K562 (cell line): ENCODE measurements around the gene NDUFS8. TPM values are rescaled to one million over a fixed set of nuclear protein-coding genes. Genes with fewer than 3 reads are reported as not detected.

ENCODE experiments used
- DDX20 ChIP-seq: fragments of 450-650 bp; IDR thresholded peaks from 2 replicates; pipeline ENCODE4 v1.6.1; 2016; ENCODE audit warnings: missing genetic modification characterization, low read depth, mild to moderate bottlenecking, missing compliant biosample characterization, moderate library complexity
- EZH2 ChIP-seq: IDR thresholded peaks from 2 replicates; pipeline ENCODE4 v1.6.1; 2012; ENCODE audit warnings: low read depth, mild to moderate bottlenecking, inconsistent platforms, low read length, borderline replicate concordance
- FOXA1 ChIP-seq: fragments of 450-650 bp; IDR thresholded peaks from 2 replicates; pipeline ENCODE4 v1.6.1; 2016; ENCODE audit warnings: mild to moderate bottlenecking, borderline replicate concordance
- HDAC2 ChIP-seq: fragments of 450-650 bp; IDR thresholded peaks from 2 replicates; pipeline ENCODE4 v1.6.1; 2016; ENCODE audit warnings: mild to moderate bottlenecking
- HMBOX1 ChIP-seq: sonication (generic); IDR thresholded peaks from 2 replicates; pipeline ENCODE4 v1.6.1; 2016
- NFIC ChIP-seq: fragments of 450-650 bp; IDR thresholded peaks from 2 replicates; pipeline ENCODE4 v1.6.1; 2017; ENCODE audit warnings: mild to moderate bottlenecking, inconsistent platforms
- RFX1 ChIP-seq: fragments of 450-650 bp; IDR thresholded peaks from 2 replicates; pipeline ENCODE4 v1.6.1; 2016; ENCODE audit warnings: mild to moderate bottlenecking, moderate library complexity
- RNF219 ChIP-seq: fragments of 250-450 bp; sonication (Bioruptor Pico); IDR thresholded peaks from 2 replicates; pipeline ENCODE4 v1.5.0; 2022; ENCODE audit warnings: mild to moderate bottlenecking
- SMAD4 ChIP-seq: fragments of 250-450 bp; sonication (Bioruptor Pico); conservative IDR thresholded peaks from 2 replicates; pipeline ENCODE4 v1.8.0; 2021; ENCODE audit warnings: inconsistent platforms, mild to moderate bottlenecking, moderate library complexity
- SRF ChIP-seq, 2 experiments: fragments of 250-450, 450-650 bp in 1 of 2; sonication (Bioruptor Pico) in 1 of 2; sonication (generic) in 1 of 2; formaldehyde crosslinking; IDR thresholded peaks; 2 replicates each; pipeline versions ENCODE4 v1.5.0 to v1.5.1; 2020 to 2022; ENCODE audit warnings: mild to moderate bottlenecking in 1 of 2, missing genetic modification reagents in 1 of 2
- TEAD4 ChIP-seq, 2 experiments: sonication (generic) in 1 of 2; formaldehyde crosslinking in 1 of 2; IDR thresholded peaks; 2 replicates each; pipeline versions ENCODE4 v1.6.1 to v1.8.0; 2012 to 2022; ENCODE audit warnings: borderline replicate concordance in 1 of 2, inconsistent platforms in 1 of 2, low read length in 1 of 2, mild to moderate bottlenecking in 1 of 2, missing genetic modification reagents in 1 of 2
- XRCC4 ChIP-seq: IDR thresholded peaks from one replicate; pipeline ENCODE4 v1.6.1; 2011; ENCODE audit not compliant: insufficient read depth, insufficient read length; ENCODE audit errors: extremely low read depth
- ZBTB5 ChIP-seq: fragments of 450-650 bp; IDR thresholded peaks from 2 replicates; pipeline ENCODE4 v1.6.1; 2017; ENCODE audit warnings: antibody characterized with exemption
- ZKSCAN8 ChIP-seq: fragments of 200-800 bp; sonication (Bioruptor generic); IDR thresholded peaks from 2 replicates; pipeline ENCODE4 v1.6.1; 2016; ENCODE audit warnings: missing genetic modification characterization, missing compliant biosample characterization
- ZNF143 ChIP-seq: sonication (generic); formaldehyde crosslinking; IDR thresholded peaks from 2 replicates; pipeline ENCODE4 v1.9.0; 2022; ENCODE audit warnings: mild to moderate bottlenecking, missing genetic modification reagents
- ZNF280A ChIP-seq: fragments of 450-650 bp; IDR thresholded peaks from 2 replicates; pipeline ENCODE4 v1.6.1; 2018; ENCODE audit warnings: mild to moderate bottlenecking, low read depth; ENCODE audit not compliant: partially characterized antibody
- ZNF3 ChIP-seq: fragments of 250-450 bp; sonication (Bioruptor Pico); IDR thresholded peaks from 2 replicates; pipeline ENCODE4 v1.5.0; 2021; ENCODE audit warnings: mild to moderate bottlenecking, moderate library complexity
- polyA plus RNA-seq, 8 experiments: library from polyadenylated mRNA; depleted of rRNA in 4 of 8; stranded (reverse) in 5 of 8; unstranded in 3 of 8; fragments of >200 nt; fragmentation: Nextera tagmentation in 2 of 8; fragmentation: Illumina TruSeq in 1 of 8; extraction: Ambion mirVana in 2 of 8; extraction: Trizol in 1 of 8; gene quantifications; 2 replicates each; pipeline versions ENCODE4 v1.2.1 to v1.2.3, GENCODE V29; 2011 to 2014; ENCODE audit warnings: inconsistent platforms in 1 of 8, missing spikeins in 1 of 8
- total RNA-seq, 7 experiments: library from RNA; depleted of rRNA in 6 of 7; stranded (reverse); fragments of >200 nt in 6 of 7; fragmentation: Illumina TruSeq in 2 of 7; extraction: Trizol in 2 of 7; gene quantifications; 2 replicates each; pipeline versions ENCODE4 v1.2.1 to v1.2.3, GENCODE V29; 2011 to 2021; ENCODE audit warnings: low replicate concordance in 1 of 7
- TF ChIP-seq, protein P1 (sequence below): fragments of 150-350 bp; conservative IDR thresholded peaks from 2 replicates; pipeline ENCODE4 v1.6.1; 2014; ENCODE audit warnings: low read length

The NDUFS8 gene
- total and polyA plus RNA-seq, 9 of the 15 experiments (the other 6 are each of a cell fraction or from before 2014, with no cell fraction given): 36.5 to 351 (median 101) TPM

DNA sequence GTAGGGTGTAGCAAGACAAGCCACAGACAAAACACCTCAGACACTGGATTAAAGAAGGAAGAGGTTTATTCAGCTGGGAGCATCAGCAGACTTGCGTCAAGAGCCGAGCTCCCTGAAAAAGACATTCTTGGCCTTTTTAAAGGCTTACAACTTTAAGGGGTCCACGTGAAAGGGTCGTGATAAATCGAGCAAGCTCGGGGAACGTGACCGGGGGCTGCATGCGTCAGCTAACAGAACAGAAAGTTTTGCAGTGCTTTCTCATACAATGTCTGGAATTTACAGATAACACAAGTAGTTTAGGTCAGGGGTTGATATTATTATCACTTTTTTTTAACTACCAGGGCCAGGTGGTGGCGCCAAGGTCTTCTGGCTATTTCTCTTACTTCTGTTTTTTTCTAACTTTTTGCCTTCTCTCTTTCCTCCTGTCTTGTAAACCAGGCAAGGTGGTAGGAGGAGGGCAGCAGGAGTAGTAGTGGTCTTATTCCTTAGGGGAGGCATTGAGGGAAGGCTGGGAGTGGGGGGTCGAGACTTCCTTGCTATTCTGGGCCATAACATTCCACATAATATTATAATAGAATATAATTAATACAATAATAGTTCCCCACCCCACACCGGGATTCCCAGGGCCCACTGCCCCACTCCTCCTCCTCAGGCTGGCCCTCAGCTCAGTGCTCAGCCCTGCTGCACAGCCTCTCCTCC, 20.9 kb upstream of the NDUFS8 start (continued):
- TF ChIP-seq ZNF280A (no peak), DDX20 (tag) (no peak), SRF (CRISPR knock-in tag; IDR thresholded peaks at IDR 0.05) (no peak), TEAD4 (IDR thresholded peaks at IDR 0.05; ENCODE audit: low read length) (peak; percentile 78), TEAD4 (CRISPR knock-in tag; IDR thresholded peaks at IDR 0.05; ENCODE audit: borderline replicate concordance) (no peak), FOXA1 (no peak), ZNF3 (CRISPR knock-in tag) (no peak), RNF219 (no peak), EZH2 (no peak), SMAD4 (peak; percentile 61), RFX1 (no peak), ZBTB5 (no peak), NFIC (peak; percentile 24), ZNF143 (no peak), XRCC4 (no peak), HMBOX1 (peak; percentile 58; the same call in 1 of the 2 replicates), ZKSCAN8 (peak; percentile 62; the same call in 1 of the 2 replicates), HDAC2 (peak; percentile 88)
- TF ChIP-seq, protein P1, sequence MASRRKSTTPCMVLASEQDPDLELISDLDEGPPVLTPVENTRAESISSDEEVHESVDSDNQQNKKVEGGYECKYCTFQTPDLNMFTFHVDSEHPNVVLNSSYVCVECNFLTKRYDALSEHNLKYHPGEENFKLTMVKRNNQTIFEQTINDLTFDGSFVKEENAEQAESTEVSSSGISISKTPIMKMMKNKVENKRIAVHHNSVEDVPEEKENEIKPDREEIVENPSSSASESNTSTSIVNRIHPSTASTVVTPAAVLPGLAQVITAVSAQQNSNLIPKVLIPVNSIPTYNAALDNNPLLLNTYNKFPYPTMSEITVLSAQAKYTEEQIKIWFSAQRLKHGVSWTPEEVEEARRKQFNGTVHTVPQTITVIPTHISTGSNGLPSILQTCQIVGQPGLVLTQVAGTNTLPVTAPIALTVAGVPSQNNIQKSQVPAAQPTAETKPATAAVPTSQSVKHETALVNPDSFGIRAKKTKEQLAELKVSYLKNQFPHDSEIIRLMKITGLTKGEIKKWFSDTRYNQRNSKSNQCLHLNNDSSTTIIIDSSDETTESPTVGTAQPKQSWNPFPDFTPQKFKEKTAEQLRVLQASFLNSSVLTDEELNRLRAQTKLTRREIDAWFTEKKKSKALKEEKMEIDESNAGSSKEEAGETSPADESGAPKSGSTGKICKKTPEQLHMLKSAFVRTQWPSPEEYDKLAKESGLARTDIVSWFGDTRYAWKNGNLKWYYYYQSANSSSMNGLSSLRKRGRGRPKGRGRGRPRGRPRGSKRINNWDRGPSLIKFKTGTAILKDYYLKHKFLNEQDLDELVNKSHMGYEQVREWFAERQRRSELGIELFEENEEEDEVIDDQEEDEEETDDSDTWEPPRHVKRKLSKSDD: no peak
